GM18520 (cell line): ENCODE data around the gene TEX38.
A peak's percentile ranks its signal among the peaks of the same experiment; 100 is the strongest.
"Not testable (repeated sequence)": the region's sequence is repeated elsewhere in the genome, so short reads cannot be mapped to it uniquely, and the experiment has no call there.

Experiments
- ATAC-seq: cut with Tn5 transposase; IDR thresholded peaks from one replicate; pipeline ENCODE4 v1.9.1; 2021; ENCODE audit not compliant: unreplicated experiment

The TEX38 gene

GRCh38 chr1:46654698-46655097 lies 17.0 kb upstream of the TEX38 start:
- not testable (repeated sequence) for ATAC-seq

GRCh38 chr1:46655848-46656247 lies 15.8 kb upstream of the TEX38 start:
- ATAC-seq: no peak

GRCh38 chr1:46656643-46657042 lies 15.0 kb upstream of the TEX38 start:
- no peak for ATAC-seq

GRCh38 chr1:46657775-46658174 lies 13.9 kb upstream of the TEX38 start:
- no peak for ATAC-seq

GRCh38 chr1:46659307-46659870 lies 12.3 kb upstream of the TEX38 start:
- no peak for ATAC-seq

GRCh38 chr1:46660116-46660515 lies 11.5 kb upstream of the TEX38 start:
- peak; percentile 81 for ATAC-seq

GRCh38 chr1:46662919-46663318 lies 8.7 kb upstream of the TEX38 start:
- ATAC-seq: not testable (repeated sequence)

- no peak for ATAC-seq
Observed at GRCh38 chr1:46665983-46666382, 5.7 kb upstream of the TEX38 start.

GRCh38 chr1:46667782-46668760 lies 3.6 kb upstream of the TEX38 start, which contains the start of gene ATPAF1:
ATPAF1 (minus strand) TSS chr1:46668364; CDS start chr1:46668322, 42 bp downstream.
- ATAC-seq: peak; percentile 64

GRCh38 chr1:46670134-46670533 lies 1.5 kb upstream of the TEX38 start:
- ATAC-seq: no peak

- no peak for ATAC-seq
Observed at GRCh38 chr1:46672696-46673095, 1.0 kb downstream of the TEX38 start.

GRCh38 chr1:46673749-46674182 lies 2.1 kb downstream of the TEX38 start:
- no peak for ATAC-seq

- peak; percentile 44 for ATAC-seq
Observed at GRCh38 chr1:46675549-46676314, 4.1 kb downstream of the TEX38 start.

- no peak for ATAC-seq
Observed at GRCh38 chr1:46676531-46676930, 4.9 kb downstream of the TEX38 start.

GRCh38 chr1:46677339-46677738 lies 5.7 kb downstream of the TEX38 start:
- no peak for ATAC-seq

GRCh38 chr1:46679789-46680573 lies 8.3 kb downstream of the TEX38 start:
- no peak for ATAC-seq

GRCh38 chr1:46681333-46682034 lies 9.8 kb downstream of the TEX38 start:
- ATAC-seq: no peak

GRCh38 chr1:46682064-46682463 lies 10.4 kb downstream of the TEX38 start:
- ATAC-seq: no peak

GRCh38 chr1:46684670-46685069 lies 13.0 kb downstream of the TEX38 start:
- ATAC-seq: no peak

- ATAC-seq: no peak
Observed at GRCh38 chr1:46686255-46686654, 14.6 kb downstream of the TEX38 start.
